HCT116 (cell line): Measurements from ENCODE around the gene KHNYN. TPM values are rescaled to one million over a fixed set of nuclear protein-coding genes. Genes with fewer than 3 reads are reported as not detected.
"Not testable (repeated sequence)": the region's sequence is repeated elsewhere in the genome, so short reads cannot be mapped to it uniquely, and the experiment has no call there.

Experiments
- ATAC-seq: fragments of 200-7000 bp; cut with Tn5 transposase; 2 replicates; pipeline ENCODE4 v1.9.1; 2020; ENCODE audit warnings: mild to moderate bottlenecking, moderate library complexity
- BruUV-seq: library from RNA; stranded (reverse); fragments of 400-500 nt; replicated peaks from 2 replicates; lab custom pipeline; 2021; lab: Mats Ljungman, UMichigan
- CTCF ChIA-PET: fragments of 300-600 bp; sonication (Branson Sonifier 250); formaldehyde crosslinking; loops from one replicate; lab custom pipeline; 2021; ENCODE audit warnings: antibody characterized with exemption; lab: Charles Lee
- POLR2A ChIA-PET: fragments of 300-600, 350-600 bp; sonication (Branson Sonifier 250); formaldehyde crosslinking; loops from one replicate; lab custom pipeline; 2021; ENCODE audit warnings: antibody characterized with exemption; lab: Charles Lee
- RAD21 ChIA-PET, 2 experiments: fragments of 300-600 bp; sonication (Branson Sonifier 250); formaldehyde crosslinking; loops; one replicate each; lab custom pipeline; 2023; ENCODE audit warnings: low total read pairs in 2 of 2; ENCODE audit not compliant: uncharacterized antibody in 2 of 2, unreplicated experiment in 2 of 2, low non-redundant PET in 1 of 2; lab: Charles Lee
- DNase-seq: peaks from one replicate; pipeline ENCODE4 v3.0.0-alpha.2; 2010; ENCODE audit warnings: low read depth, low spot score
- H2AFZ ChIP-seq: fragments of 200-600 bp; shearing (Covaris generic), sonication (generic); 2 replicates; pipeline ENCODE4 v1.6.1; 2017; ENCODE audit warnings: low read depth, mixed run types, mixed read lengths, antibody characterized with exemption, low read length; ENCODE audit not compliant: poor library complexity, severe bottlenecking
- H3K27ac ChIP-seq: 2 replicates; pipeline ENCODE4 v1.5.1; 2012; ENCODE audit warnings: low read depth, low read length
- H3K27me3 ChIP-seq: fragments of 200-600 bp; sonication (generic); 2 replicates; pipeline ENCODE4 v1.6.1; 2016; ENCODE audit warnings: mixed run types, low read length, mixed read lengths; ENCODE audit not compliant: insufficient read depth
- H3K36me3 ChIP-seq, 2 experiments: fragments of 200-500 bp in 1 of 2; fragments of 200-600 bp in 1 of 2; sonication (Bioruptor generic) in 1 of 2; sonication (generic) in 1 of 2; 2 replicates each; pipeline versions ENCODE4 v1.5.1 to v1.6.1; 2014 to 2016; ENCODE audit warnings: low read length in 2 of 2, inconsistent platforms in 1 of 2, mixed read lengths in 1 of 2, mixed run types in 1 of 2; ENCODE audit not compliant: insufficient read depth in 2 of 2, control insufficient read depth in 1 of 2
- H3K4me1 ChIP-seq, 2 experiments: fragments of 200-600 bp in 1 of 2; sonication (generic) in 1 of 2; 2 replicates each; pipeline versions ENCODE4 v1.5.1 to v1.6.1; 2012 to 2017; ENCODE audit warnings: low read length in 2 of 2, inconsistent platforms in 1 of 2, mild to moderate bottlenecking in 1 of 2, mixed read lengths in 1 of 2, mixed run types in 1 of 2, moderate library complexity in 1 of 2; ENCODE audit not compliant: insufficient read depth in 2 of 2, control insufficient read depth in 1 of 2
- H3K4me2 ChIP-seq: fragments of 200-600 bp; sonication (generic); 2 replicates; pipeline ENCODE4 v1.6.1; 2017; ENCODE audit warnings: mixed run types, low read length, mixed read lengths
- H3K4me3 ChIP-seq, 2 experiments: fragments of 200-600 bp in 1 of 2; sonication (generic) in 1 of 2; replicated peaks in 1 of 2; 2 replicates each; pipeline ENCODE4 v1.5.1; 2011 to 2016; ENCODE audit warnings: low read length in 2 of 2, control low read depth in 1 of 2, low read depth in 1 of 2, mild to moderate bottlenecking in 1 of 2, mixed read lengths in 1 of 2, mixed run types in 1 of 2
- H3K79me2 ChIP-seq: fragments of 200-600 bp; sonication (generic); 2 replicates; pipeline ENCODE4 v1.6.1; 2017; ENCODE audit warnings: mild to moderate bottlenecking, mixed run types, low read length, moderate library complexity, mixed read lengths; ENCODE audit not compliant: insufficient read depth
- H3K9ac ChIP-seq: fragments of 200-600 bp; sonication (generic); 2 replicates; pipeline ENCODE4 v1.6.1; 2016; ENCODE audit warnings: low read length, mixed read lengths
- H3K9me2 ChIP-seq: fragments of 200-600 bp; sonication (generic), shearing (Covaris generic); 2 replicates; pipeline ENCODE4 v1.6.1; 2017; ENCODE audit warnings: mixed run types, mild to moderate bottlenecking, moderate library complexity; ENCODE audit not compliant: insufficient read depth
- H3K9me3 ChIP-seq, 2 experiments: fragments of 200-500 bp in 1 of 2; fragments of 200-600 bp in 1 of 2; sonication (Bioruptor generic) in 1 of 2; sonication (generic) in 1 of 2; 2 replicates each; pipeline ENCODE4 v1.6.1; 2014 to 2017; ENCODE audit warnings: low read length in 2 of 2, mixed read lengths in 2 of 2, inconsistent platforms in 1 of 2, low read depth in 1 of 2, mild to moderate bottlenecking in 1 of 2, mixed run types in 1 of 2, moderate library complexity in 1 of 2; ENCODE audit not compliant: control insufficient read depth in 1 of 2, insufficient read depth in 1 of 2
- H4K20me1 ChIP-seq: fragments of 200-600 bp; sonication (generic), shearing (Covaris generic); 2 replicates; pipeline ENCODE4 v1.6.1; 2017; ENCODE audit warnings: mixed run types, mild to moderate bottlenecking, moderate library complexity; ENCODE audit not compliant: insufficient read depth
- CBX3 ChIP-seq: IDR thresholded peaks from 2 replicates; pipeline ENCODE4 v1.6.1; 2012; ENCODE audit warnings: low read depth
- CEBPB ChIP-seq: IDR thresholded peaks from 2 replicates; pipeline ENCODE4 v1.6.1; 2012; ENCODE audit warnings: low read depth
- EGR1 ChIP-seq: IDR thresholded peaks from 2 replicates; pipeline ENCODE4 v1.6.1; 2012; ENCODE audit warnings: low read depth
- ELF1 ChIP-seq: IDR thresholded peaks from 2 replicates; pipeline ENCODE4 v1.6.1; 2012; ENCODE audit warnings: low read depth, borderline replicate concordance
- EZH2 ChIP-seq: fragments of 200-600 bp; sonication (generic); IDR thresholded peaks from 2 replicates; pipeline ENCODE4 v1.6.1; 2017; ENCODE audit warnings: antibody characterized with exemption, mixed run types
- FOSL1 ChIP-seq: IDR thresholded peaks from 2 replicates; pipeline ENCODE4 v1.6.1; 2012; ENCODE audit warnings: low read depth
- JUND ChIP-seq: IDR thresholded peaks from 2 replicates; pipeline ENCODE4 v1.6.1; 2012
- POLR2A ChIP-seq: IDR thresholded peaks from 2 replicates; pipeline ENCODE4 v1.7.0; 2011; ENCODE audit warnings: borderline replicate concordance; ENCODE audit not compliant: insufficient read depth, insufficient read length; ENCODE audit errors: extremely low read depth
- POLR2AphosphoS5 ChIP-seq: IDR thresholded peaks from 2 replicates; pipeline ENCODE4 v1.6.1; 2011; ENCODE audit warnings: mild to moderate bottlenecking, low read depth, low read length, moderate library complexity
- SIN3A ChIP-seq: IDR thresholded peaks from 2 replicates; pipeline ENCODE4 v1.6.1; 2012; ENCODE audit warnings: low read depth
- SRF ChIP-seq: IDR thresholded peaks from 2 replicates; pipeline ENCODE4 v1.6.1; 2012; ENCODE audit warnings: low read depth
- TCF7L2 ChIP-seq: IDR thresholded peaks from 2 replicates; pipeline ENCODE4 v1.7.0; 2011; ENCODE audit warnings: borderline replicate concordance, inconsistent platforms; ENCODE audit not compliant: insufficient read depth, insufficient read length; ENCODE audit errors: extremely low read depth
- YY1 ChIP-seq: IDR thresholded peaks from 2 replicates; pipeline ENCODE4 v1.6.1; 2011; ENCODE audit warnings: low read length, low read depth, moderate library complexity, mild to moderate bottlenecking; ENCODE audit not compliant: insufficient replicate concordance; ENCODE audit errors: extremely low read depth
- ZFX ChIP-seq: fragments of 450-650 bp; IDR thresholded peaks from 2 replicates; pipeline ENCODE4 v1.6.1; 2017
- intact Hi-C: fragments of 100-400 bp; cut with micrococcal nuclease; formaldehyde crosslinking; loops from 2 replicates; pipeline ENCODE4 v1.10.0; 2022
- total RNA-seq: library from RNA; stranded (reverse); gene quantifications from one replicate; pipeline ENCODE4 v1.2.1, GENCODE V29; 2021; ENCODE audit not compliant: unreplicated experiment
- TF ChIP-seq, protein P1 (sequence below): IDR thresholded peaks from 2 replicates; pipeline ENCODE4 v1.6.1; 2012
- TF ChIP-seq, protein P2 (sequence below): IDR thresholded peaks from 2 replicates; pipeline ENCODE4 v1.6.1; 2011; ENCODE audit warnings: mild to moderate bottlenecking, low read length, moderate library complexity; ENCODE audit not compliant: insufficient replicate concordance; ENCODE audit errors: extremely low read depth
- TF ChIP-seq, protein P3 (sequence below): IDR thresholded peaks from 2 replicates; pipeline ENCODE4 v1.6.1; 2012
- TF ChIP-seq, protein P4 (sequence below): IDR thresholded peaks from 2 replicates; pipeline ENCODE4 v1.6.1; 2012; ENCODE audit warnings: low read depth

Gene KHNYN
- total RNA-seq, 1 experiment from 2014 or later: 50.1 TPM

DNA sequence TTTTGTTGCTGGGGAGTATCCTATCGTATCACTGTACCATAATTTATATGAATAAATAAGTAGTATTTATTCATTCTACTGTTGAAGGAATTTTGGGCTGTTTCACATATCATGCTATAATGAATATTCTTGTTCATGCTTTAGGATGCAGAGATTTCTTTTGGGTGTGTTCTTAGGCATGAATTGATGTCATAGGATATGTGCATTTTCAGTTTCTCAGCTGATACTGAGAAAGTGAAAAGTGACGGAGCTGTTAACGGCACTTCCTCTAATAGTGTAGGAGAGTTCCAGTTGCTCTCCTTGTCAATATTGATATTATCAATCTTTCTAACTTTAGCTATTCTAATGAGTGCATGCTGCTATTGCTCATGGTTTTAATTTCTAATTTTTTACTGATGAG lies 36.1 kb downstream of the KHNYN start:
- Histone ChIP-seq H2AFZ (no peak overlapping the region), H3K9ac (no peak overlapping the region), H4K20me1 (no peaks in the 10 kb centered on the region), H3K4me1 (no peaks in the 10 kb centered on the region), H3K36me3 (no peaks in the 10 kb centered on the region), H3K27ac (no peak overlapping the region), H3K4me3 (no peak overlapping the region), H3K9me2 (no peaks in the 10 kb centered on the region), H3K9me3 (no peaks in the 10 kb centered on the region), H3K79me2 (no peaks in the 10 kb centered on the region), H3K4me2 (no peak overlapping the region), H3K27me3 (no peaks in the 10 kb centered on the region)
- CTCF ChIA-PET: no interaction called here
- intact Hi-C loops: no loop called here
- no peak for DNase-seq
- POLR2A ChIA-PET: no interaction called here
- no TSS peak for BruUV-seq
- RAD21 ChIA-PET: no interaction called here
- TF ChIP-seq SRF: no peak
- TF ChIP-seq SIN3A: no peak
- no peak for TF ChIP-seq EZH2
- TF ChIP-seq, protein P1, sequence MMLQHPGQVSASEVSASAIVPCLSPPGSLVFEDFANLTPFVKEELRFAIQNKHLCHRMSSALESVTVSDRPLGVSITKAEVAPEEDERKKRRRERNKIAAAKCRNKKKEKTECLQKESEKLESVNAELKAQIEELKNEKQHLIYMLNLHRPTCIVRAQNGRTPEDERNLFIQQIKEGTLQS: no peak
- TF ChIP-seq CEBPB: no peak
- TF ChIP-seq, protein P2, sequence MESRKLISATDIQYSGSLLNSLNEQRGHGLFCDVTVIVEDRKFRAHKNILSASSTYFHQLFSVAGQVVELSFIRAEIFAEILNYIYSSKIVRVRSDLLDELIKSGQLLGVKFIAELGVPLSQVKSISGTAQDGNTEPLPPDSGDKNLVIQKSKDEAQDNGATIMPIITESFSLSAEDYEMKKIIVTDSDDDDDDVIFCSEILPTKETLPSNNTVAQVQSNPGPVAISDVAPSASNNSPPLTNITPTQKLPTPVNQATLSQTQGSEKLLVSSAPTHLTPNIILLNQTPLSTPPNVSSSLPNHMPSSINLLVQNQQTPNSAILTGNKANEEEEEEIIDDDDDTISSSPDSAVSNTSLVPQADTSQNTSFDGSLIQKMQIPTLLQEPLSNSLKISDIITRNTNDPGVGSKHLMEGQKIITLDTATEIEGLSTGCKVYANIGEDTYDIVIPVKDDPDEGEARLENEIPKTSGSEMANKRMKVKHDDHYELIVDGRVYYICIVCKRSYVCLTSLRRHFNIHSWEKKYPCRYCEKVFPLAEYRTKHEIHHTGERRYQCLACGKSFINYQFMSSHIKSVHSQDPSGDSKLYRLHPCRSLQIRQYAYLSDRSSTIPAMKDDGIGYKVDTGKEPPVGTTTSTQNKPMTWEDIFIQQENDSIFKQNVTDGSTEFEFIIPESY: no peak
- no peak for TF ChIP-seq EGR1
- TF ChIP-seq TCF7L2: no peak
- TF ChIP-seq POLR2AphosphoS5: no peak
- TF ChIP-seq JUND: no peak
- TF ChIP-seq ELF1: no peak
- TF ChIP-seq, protein P3, sequence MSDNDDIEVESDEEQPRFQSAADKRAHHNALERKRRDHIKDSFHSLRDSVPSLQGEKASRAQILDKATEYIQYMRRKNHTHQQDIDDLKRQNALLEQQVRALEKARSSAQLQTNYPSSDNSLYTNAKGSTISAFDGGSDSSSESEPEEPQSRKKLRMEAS: no peak
- no peak for TF ChIP-seq ZFX
- no peak for TF ChIP-seq POLR2A
- no peak for TF ChIP-seq FOSL1
- TF ChIP-seq CBX3: no peak
- TF ChIP-seq, protein P4, sequence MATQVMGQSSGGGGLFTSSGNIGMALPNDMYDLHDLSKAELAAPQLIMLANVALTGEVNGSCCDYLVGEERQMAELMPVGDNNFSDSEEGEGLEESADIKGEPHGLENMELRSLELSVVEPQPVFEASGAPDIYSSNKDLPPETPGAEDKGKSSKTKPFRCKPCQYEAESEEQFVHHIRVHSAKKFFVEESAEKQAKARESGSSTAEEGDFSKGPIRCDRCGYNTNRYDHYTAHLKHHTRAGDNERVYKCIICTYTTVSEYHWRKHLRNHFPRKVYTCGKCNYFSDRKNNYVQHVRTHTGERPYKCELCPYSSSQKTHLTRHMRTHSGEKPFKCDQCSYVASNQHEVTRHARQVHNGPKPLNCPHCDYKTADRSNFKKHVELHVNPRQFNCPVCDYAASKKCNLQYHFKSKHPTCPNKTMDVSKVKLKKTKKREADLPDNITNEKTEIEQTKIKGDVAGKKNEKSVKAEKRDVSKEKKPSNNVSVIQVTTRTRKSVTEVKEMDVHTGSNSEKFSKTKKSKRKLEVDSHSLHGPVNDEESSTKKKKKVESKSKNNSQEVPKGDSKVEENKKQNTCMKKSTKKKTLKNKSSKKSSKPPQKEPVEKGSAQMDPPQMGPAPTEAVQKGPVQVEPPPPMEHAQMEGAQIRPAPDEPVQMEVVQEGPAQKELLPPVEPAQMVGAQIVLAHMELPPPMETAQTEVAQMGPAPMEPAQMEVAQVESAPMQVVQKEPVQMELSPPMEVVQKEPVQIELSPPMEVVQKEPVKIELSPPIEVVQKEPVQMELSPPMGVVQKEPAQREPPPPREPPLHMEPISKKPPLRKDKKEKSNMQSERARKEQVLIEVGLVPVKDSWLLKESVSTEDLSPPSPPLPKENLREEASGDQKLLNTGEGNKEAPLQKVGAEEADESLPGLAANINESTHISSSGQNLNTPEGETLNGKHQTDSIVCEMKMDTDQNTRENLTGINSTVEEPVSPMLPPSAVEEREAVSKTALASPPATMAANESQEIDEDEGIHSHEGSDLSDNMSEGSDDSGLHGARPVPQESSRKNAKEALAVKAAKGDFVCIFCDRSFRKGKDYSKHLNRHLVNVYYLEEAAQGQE: no peak
- no peak for TF ChIP-seq YY1
- no peak for ATAC-seq

DNA sequence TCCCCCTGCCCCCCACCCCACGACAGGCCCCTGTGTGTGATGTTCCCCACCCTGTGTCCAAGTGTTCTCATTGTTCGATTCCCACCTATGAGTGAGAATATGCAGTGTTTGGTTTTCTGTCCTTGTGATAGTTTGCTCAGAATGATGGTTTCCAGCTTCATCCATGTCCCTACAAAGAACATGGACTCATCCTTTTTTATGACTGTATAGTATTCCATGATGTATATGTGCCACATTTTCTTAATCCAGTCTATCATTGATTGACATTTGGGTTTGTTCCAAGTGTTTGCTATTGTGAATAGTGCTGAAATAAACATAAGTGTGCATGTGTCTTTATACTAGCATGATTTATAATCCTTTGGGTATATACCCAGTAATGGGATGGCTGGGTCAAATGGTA lies 40.7 kb downstream of the KHNYN start:
- H3K9me2 ChIP-seq, H3K4me3 ChIP-seq, H3K4me1 ChIP-seq, H3K27ac ChIP-seq, RAD21 ChIA-PET, H3K27me3 ChIP-seq, intact Hi-C loops, H3K36me3 ChIP-seq, H3K79me2 ChIP-seq, H3K9me3 ChIP-seq, H3K4me2 ChIP-seq, ATAC-seq, H2AFZ ChIP-seq, H3K9ac ChIP-seq, DNase-seq, H4K20me1 ChIP-seq, POLR2A ChIA-PET, BruUV-seq: not testable (repeated sequence)
- CTCF ChIA-PET: interaction anchor here (1.0 kb wide), 1 partner anchor 11 kb away, joined by 3 read pairs; no protein-coding TSS in a partner anchor
